Measurements from ENCODE around the gene KRTCAP2.
"Not testable (repeated sequence)": the region's sequence is repeated elsewhere in the genome, so short reads cannot be mapped to it uniquely, and the experiment has no call there.

KRTCAP2 gene

DNA sequence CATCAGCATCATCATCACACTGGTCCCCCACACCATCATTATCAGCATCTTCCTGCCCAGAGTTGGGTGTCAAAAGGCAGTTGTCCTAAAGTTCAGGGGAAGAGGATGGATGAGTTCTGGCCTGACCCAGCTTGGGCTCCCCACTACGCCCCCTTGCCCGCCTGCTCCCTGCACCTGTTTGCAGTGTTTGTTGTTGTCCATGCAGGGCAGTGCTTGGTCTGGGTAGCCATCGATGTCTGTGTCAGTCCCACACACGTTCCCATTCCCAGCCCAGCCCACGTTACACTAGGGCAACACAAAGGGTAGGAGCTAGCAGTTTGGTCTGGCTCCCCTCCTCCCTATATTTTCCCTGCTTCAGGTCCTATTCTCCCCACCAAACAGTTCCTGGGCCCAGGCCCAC lies 27.8 kb upstream of the KRTCAP2 start:
- in situ Hi-C loops (cut with HindIII; ENCODE audit: low sequenced_read_pairs): no loop called here

DNA sequence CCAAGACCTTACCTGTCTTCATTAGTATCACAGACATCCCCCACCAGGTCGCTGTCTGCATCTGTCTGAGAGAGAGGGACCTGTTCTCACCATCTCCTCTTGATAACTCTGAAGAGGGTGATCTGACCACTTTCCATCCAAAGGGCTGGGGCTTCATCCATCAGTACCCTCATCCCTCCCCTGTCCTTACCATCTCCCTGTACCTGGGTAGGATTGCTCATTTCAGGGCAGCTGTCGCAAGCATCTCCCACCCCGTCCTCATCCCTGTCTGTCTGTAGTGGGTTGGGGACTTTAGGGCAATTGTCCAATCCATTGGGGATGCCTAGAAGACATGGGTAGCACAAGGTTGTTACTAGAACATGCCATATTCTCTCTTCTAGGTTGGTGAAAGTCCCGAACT lies 26.7 kb upstream of the KRTCAP2 start:
- in situ Hi-C loops (cut with HindIII; ENCODE audit: low sequenced_read_pairs): no loop called here

GRCh38 chr1:155198547-155198906 lies 25.4 kb upstream of the KRTCAP2 start:
- in situ Hi-C loops (cut with HindIII; ENCODE audit: low sequenced_read_pairs): no loop called here

DNA sequence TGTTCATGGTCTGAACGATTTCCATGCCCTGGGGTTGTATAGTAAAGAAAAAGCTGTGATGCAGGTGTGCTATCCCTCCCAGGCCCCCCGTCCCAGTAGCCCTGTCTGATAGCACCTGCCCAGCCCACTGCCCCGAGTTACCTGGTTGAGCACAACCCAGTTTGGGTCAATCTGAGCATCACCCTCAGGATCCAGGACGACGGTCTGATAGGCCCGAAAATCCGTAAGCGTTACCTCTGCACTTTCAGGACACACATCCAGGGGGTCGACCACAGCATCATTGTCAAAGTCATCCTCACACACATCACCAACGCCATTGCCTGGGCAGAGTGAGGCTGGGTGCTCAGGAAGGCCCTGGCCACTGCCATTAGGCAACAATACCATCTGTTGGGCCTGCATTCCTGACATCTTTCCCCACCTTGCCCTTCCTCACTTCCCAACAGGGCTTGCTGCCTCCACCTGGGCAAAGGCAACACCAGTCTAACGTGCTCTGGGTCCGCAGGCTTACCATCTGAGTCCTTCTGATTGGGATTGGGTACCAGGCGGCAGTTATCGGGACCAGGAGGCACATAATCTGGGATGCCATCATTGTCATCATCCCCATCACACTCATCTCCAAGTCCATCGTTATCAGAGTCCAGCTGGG lies 24.9 kb upstream of the KRTCAP2 start:
- in situ Hi-C loops (cut with HindIII; ENCODE audit: low sequenced_read_pairs): no loop called here

GRCh38 chr1:155196893-155197638 lies 24.0 kb upstream of the KRTCAP2 start:
- in situ Hi-C loops (cut with HindIII; ENCODE audit: low sequenced_read_pairs): no loop called here

DNA sequence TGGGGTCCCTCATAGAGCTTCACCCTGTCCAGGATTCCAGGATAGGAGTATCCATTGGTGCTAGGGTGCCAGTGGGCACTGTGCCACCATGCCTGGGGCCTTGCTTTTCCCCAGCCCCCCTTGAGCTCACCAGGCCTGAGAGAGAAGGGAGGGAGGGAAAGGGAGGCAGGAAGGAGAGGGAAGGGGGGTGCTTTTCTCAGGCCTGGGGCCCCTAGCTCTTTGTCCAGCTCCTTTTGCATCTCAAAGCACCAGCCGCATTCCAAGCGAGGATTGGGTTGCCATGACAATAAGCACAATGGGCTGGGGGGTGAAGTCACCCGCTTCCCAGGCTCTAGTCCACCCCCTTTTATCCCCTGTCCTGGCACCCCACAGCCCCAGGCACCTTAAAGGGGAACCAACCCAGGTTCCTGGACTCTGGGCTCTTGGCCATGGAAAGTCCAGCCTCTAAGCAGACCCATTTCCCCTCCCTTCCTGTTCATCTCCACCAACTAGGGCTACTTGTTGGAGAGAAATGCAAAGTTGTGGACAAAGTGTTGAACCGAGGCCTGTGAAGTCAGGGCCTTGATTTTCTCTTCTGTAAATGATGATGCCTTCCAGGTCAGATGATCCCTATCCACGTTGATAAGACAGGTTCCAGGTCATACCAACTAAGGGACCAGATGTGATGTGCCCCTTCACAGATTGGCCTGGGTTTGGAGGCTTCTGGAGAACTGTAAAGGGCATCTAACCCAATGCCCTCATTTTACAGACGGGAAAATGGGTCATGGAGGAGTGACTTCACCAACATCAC lies 23.2 kb upstream of the KRTCAP2 start:
- in situ Hi-C loops (cut with HindIII; ENCODE audit: low sequenced_read_pairs): no loop called here

- in situ Hi-C loops (cut with HindIII; ENCODE audit: low sequenced_read_pairs): no loop called here
These were observed 22.3 kb upstream of the KRTCAP2 start for GRCh38 chr1:155195201-155196102.

- in situ Hi-C loops (cut with HindIII; ENCODE audit: low sequenced_read_pairs): not testable (repeated sequence)
These were observed 20.8 kb upstream of the KRTCAP2 start for GRCh38 chr1:155193991-155194240.

DNA sequence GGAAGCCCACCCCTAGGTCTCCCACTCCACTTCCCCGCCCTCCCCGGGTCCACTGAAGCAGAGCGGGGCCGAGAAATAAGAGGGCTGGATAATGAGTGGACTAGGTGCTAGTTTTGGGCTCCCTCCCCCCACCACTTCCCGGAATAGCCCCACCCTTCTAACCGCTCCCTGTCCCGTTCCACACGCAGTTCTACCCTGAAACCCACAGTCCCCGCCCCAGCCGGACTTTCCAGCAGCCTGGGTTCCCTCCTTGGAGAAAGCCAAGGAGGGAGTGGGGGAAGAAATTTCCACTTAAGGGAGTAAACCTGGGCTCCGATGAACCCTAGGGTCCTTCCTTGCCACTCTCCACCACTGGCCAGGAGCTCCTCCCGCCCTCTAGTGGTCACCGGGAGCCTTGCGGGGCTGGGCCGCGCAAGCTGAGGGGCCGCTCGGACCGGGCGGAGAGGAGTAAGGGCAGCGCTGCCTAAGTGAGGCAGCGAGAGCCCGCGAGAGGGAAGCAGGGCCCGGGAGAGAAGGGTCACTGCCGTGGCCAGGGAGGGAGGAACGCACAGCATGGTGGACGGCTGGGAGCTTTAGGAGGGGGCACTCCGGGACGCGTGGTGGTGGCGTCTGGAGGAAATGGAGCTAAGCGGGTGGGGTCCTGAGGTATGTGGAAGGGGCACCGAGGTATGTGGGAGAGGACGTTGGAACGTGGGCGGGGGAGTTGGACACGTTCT lies 20.3 kb upstream of the KRTCAP2 start:
- in situ Hi-C loops (cut with HindIII; ENCODE audit: low sequenced_read_pairs): no loop called here

- in situ Hi-C loops (cut with HindIII; ENCODE audit: low sequenced_read_pairs): no loop called here
These were observed 19.5 kb upstream of the KRTCAP2 start for GRCh38 chr1:155192346-155193274.

DNA sequence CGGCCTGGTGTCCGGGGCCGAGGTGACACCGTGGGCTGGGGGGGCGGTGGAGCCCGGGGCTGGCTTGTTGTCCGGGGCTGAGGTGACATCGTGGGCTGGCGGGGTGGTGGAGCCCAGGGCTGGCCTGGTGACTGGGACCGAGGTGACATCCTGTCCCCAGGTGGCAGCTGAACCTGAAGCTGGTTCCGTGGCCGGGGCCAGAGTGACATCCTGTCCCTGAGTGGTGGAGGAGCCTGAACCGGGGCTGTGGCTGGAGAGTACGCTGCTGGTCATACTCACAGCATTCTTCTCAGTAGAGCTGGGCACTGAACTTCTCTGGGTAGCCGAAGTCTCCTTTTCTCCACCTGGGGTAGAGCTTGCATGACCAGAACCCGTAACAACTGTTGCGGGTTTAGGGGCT lies 18.8 kb upstream of the KRTCAP2 start:
- in situ Hi-C loops (cut with HindIII; ENCODE audit: low sequenced_read_pairs): no loop called here

- in situ Hi-C loops (cut with HindIII; ENCODE audit: low sequenced_read_pairs): not testable (repeated sequence)
These were observed 16.8 kb upstream of the KRTCAP2 start for GRCh38 chr1:155189926-155190325.

GRCh38 chr1:155188268-155188667 lies 15.2 kb upstream of the KRTCAP2 start:
- in situ Hi-C loops (cut with HindIII; ENCODE audit: low sequenced_read_pairs): no loop called here

GRCh38 chr1:155187456-155187891 lies 14.4 kb upstream of the KRTCAP2 start:
- in situ Hi-C loops (cut with HindIII; ENCODE audit: low sequenced_read_pairs): no loop called here

DNA sequence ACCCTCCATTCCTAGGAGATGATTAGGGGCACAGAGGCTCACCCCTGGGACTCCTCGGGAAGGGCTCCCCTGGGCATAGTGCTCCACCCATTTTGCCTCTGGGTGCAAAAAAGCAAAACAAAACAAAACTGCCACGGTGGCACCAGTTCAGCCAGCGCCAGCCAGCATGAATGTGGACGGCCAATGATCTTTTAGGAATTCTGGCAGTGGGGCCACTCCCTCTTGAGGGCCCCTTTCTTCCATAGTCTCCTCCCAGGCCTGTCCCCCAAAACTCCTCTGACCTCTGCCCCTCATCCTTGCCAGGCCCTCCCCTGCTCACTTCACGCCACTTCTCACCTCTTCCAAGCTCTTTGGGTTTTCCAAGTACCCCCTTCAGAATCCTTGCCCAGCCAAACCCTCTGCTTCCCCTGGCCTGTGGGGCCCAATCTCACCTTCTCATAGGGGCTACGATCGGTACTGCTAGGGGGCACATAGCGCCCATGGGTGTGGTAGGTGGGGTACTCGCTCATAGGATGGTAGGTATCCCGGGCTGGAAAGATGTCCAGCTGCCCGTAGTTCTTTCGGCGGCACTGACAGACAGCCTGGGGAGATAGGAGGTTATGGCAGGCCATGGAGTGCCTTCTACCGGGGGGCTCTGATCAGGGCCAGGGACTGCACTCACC lies 13.8 kb upstream of the KRTCAP2 start:
- in situ Hi-C loops (cut with HindIII; ENCODE audit: low sequenced_read_pairs): no loop called here

DNA sequence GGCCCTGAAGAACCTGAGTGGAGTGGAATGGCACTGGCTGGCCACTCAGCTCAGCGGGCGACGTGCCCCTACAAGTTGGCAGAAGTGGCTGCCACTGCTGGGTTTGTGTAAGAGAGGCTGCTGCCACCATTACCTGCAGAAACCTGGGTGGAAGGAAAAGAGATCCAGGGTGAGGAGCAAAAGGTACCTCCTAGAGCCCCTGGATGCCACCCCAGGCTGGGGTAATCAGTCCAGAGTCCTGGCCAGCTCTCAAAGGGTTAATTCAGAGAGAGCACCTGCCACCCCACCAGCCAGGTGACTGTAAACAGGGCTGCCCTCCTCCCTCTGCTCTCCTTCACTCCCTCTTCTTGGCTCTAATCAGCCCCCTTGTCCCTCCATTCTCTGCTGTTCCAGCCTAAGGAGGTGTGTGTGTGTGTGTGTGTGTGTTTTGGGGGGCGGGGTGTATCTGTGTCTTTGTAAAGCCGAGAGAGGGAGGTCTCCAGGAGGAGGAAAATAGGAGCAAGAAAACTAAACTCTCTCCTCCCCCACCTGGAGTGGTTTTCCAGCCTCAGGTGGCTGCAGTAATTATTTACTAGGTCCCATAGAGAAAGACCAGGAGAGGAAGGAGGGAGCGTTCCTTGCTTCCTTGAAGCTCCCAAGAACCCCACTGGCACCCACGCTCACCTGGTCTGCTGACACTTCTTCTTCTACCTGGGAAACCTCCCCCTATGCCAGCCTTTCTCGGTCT lies 13.1 kb upstream of the KRTCAP2 start:
- in situ Hi-C loops (cut with HindIII; ENCODE audit: low sequenced_read_pairs): no loop called here

DNA sequence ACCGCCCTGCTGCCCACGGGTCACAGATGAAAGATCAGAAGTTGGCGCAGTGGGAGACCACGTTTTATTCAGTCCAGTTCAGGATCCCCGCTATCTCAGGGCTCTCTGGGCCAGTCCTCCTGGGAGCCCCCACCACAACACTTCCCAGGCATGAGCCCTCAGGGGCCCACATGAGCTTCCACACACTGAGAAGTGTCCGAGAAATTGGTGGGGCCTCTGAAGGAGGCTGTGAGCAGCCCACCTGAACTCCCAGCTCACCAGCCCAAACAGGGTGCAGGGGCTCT lies 12.6 kb upstream of the KRTCAP2 start:
- in situ Hi-C loops (cut with HindIII; ENCODE audit: low sequenced_read_pairs): no loop called here

Data from endothelial cell of hepatic sinusoid (primary cell).